ENCODE data around the gene CD34.

Gene CD34

DNA sequence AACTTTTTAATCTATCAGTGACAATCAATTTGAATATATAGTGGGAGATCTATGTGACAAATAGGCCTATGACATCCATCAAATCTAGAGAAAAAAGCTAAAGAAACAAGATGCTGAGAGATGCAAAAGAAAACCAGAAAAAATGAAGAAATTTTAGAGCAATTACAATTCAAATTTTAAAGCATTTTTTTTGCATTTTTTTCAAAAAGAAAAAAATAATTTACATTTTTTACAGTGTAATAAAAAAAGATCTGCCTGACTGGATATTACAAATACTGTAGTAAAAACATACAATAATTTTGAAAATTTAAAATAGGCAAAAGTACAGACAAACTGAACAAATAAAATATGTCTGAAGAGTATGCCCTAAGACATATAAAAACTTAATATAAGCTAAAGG, 14.4 kb downstream of the CD34 start:
- no peaks in the 10 kb centered on the region for H4K20me1 ChIP-seq (ENCODE audit: insufficient read depth, low read length)
- no peak overlapping the region for H3K9ac ChIP-seq (ENCODE audit: low read length)
- H3K4me3 ChIP-seq (ENCODE audit: low read depth, low read length, poor library complexity, severe bottlenecking): no peak overlapping the region
- H3F3A ChIP-seq (ENCODE audit: insufficient read depth, low read length): no peaks in the 10 kb centered on the region
- no peaks in the 10 kb centered on the region for H3K36me3 ChIP-seq (ENCODE audit: insufficient read depth, low read length)
- H3K27me3 ChIP-seq (ENCODE audit: insufficient read depth, low read length): 0 out of 2 replicates have a peak, but pooled peaks cover 4% of the 10 kb centered on the region
- H3K27ac ChIP-seq (ENCODE audit: low read depth, low read length, poor library complexity, severe bottlenecking): no peak overlapping the region
- H3K9me3 ChIP-seq (ENCODE audit: low read length): no peaks in the 10 kb centered on the region
- no peak overlapping the region for H3K4me2 ChIP-seq (ENCODE audit: low read length)
- no peaks in the 10 kb centered on the region for H3K9me2 ChIP-seq (ENCODE audit: low read depth, low read length)
- H3K4me1 ChIP-seq (ENCODE audit: insufficient read depth, low read length, severe bottlenecking): no peaks in the 10 kb centered on the region
- TF ChIP-seq, protein P1, sequence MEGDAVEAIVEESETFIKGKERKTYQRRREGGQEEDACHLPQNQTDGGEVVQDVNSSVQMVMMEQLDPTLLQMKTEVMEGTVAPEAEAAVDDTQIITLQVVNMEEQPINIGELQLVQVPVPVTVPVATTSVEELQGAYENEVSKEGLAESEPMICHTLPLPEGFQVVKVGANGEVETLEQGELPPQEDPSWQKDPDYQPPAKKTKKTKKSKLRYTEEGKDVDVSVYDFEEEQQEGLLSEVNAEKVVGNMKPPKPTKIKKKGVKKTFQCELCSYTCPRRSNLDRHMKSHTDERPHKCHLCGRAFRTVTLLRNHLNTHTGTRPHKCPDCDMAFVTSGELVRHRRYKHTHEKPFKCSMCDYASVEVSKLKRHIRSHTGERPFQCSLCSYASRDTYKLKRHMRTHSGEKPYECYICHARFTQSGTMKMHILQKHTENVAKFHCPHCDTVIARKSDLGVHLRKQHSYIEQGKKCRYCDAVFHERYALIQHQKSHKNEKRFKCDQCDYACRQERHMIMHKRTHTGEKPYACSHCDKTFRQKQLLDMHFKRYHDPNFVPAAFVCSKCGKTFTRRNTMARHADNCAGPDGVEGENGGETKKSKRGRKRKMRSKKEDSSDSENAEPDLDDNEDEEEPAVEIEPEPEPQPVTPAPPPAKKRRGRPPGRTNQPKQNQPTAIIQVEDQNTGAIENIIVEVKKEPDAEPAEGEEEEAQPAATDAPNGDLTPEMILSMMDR (IDR thresholded peaks at IDR 0.05; ENCODE audit: low read length): no peak
- TF ChIP-seq EZH2 (IDR thresholded peaks at IDR 0.05; ENCODE audit: borderline replicate concordance, low read length): no peak
- 0 out of 2 replicates have a peak overlapping the region, but pooled peaks have one; percentile 44 for H2AFZ ChIP-seq (ENCODE audit: low read length)
- H3K79me2 ChIP-seq (ENCODE audit: insufficient read depth, low read length): no peaks in the 10 kb centered on the region

DNA sequence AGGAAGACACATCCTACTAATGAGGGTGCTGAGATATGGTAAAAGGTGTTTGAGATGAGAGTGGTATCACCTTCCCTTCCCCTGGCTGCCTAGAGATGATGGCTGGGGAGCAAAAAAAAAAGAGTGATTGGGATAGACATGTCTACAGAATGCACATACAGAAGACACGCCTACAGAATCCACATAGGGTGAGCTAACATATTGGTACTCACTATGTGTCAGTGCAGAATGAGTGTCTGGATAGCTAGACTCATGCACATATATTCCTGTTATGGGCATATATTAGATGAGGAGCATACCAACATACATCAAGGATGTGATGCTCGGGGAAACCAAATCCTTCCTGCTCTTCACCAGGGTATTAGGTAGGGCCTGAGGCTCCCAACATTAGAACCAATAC, 16.2 kb downstream of the CD34 start:
- TF ChIP-seq EZH2 (IDR thresholded peaks at IDR 0.05; ENCODE audit: borderline replicate concordance, low read length): no peak
- TF ChIP-seq, protein P1 (IDR thresholded peaks at IDR 0.05; ENCODE audit: low read length): no peak
- Histone ChIP-seq H2AFZ (ENCODE audit: low read length) (no peak overlapping the region), H4K20me1 (ENCODE audit: insufficient read depth, low read length) (no peaks in the 10 kb centered on the region), H3K9me3 (ENCODE audit: low read length) (no peaks in the 10 kb centered on the region), H3K4me2 (ENCODE audit: low read length) (no peak overlapping the region), H3K27ac (ENCODE audit: low read depth, low read length, poor library complexity, severe bottlenecking) (no peak overlapping the region), H3K36me3 (ENCODE audit: insufficient read depth, low read length) (no peaks in the 10 kb centered on the region), H3K9me2 (ENCODE audit: low read depth, low read length) (no peaks in the 10 kb centered on the region), H3K27me3 (ENCODE audit: insufficient read depth, low read length) (0 out of 2 replicates have a peak, but pooled peaks cover 8% of the 10 kb centered on the region), H3K9ac (ENCODE audit: low read length) (no peak overlapping the region), H3F3A (ENCODE audit: insufficient read depth, low read length) (no peaks in the 10 kb centered on the region), H3K4me3 (ENCODE audit: low read depth, low read length, poor library complexity, severe bottlenecking) (no peak overlapping the region), H3K79me2 (ENCODE audit: insufficient read depth, low read length) (no peaks in the 10 kb centered on the region), H3K4me1 (ENCODE audit: insufficient read depth, low read length, severe bottlenecking) (no peaks in the 10 kb centered on the region)

DNA sequence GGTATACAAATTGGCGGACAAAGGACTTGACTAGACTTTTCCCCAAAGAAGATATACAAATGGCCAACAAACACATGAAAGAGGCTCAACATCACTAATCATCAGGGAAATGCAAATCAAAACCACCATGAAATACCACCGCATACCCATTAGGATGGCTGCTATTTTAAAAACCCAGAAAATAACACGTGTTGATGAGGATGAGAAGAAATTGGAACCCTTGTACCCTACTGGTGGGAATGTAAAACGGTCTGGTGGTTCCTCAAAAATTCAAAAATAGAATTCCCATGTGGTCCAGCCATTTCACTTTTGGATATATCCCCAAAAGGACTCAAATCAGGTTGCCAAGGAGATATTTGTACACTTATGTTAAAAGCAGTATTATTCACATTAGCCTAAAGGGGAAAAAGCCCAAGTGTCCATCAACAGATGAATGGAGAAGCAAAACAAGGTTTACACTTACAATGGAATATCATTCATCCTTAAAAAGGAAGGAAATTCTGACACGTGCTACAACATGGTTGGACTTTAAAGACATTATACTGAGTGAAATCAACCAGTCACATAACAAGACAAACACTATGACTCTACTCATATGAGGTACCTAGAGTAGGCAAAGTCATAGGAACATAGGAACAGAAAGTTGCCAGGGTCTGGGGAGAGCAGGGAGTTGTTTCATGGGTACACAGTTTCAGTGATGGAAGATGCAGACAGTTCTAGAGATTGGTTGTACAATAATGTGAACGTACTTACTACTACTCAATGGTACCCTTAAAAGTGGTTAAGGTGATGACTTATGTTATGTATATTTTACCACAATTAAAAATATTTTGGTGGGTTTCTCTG, 17.0 kb downstream of the CD34 start:
- no peak overlapping the region for H3K27ac ChIP-seq (ENCODE audit: low read depth, low read length, poor library complexity, severe bottlenecking)
- H3K4me2 ChIP-seq (ENCODE audit: low read length): no peak overlapping the region
- no peak overlapping the region for H3K4me3 ChIP-seq (ENCODE audit: low read depth, low read length, poor library complexity, severe bottlenecking)
- no peak overlapping the region for H2AFZ ChIP-seq (ENCODE audit: low read length)
- no peaks in the 10 kb centered on the region for H3K79me2 ChIP-seq (ENCODE audit: insufficient read depth, low read length)
- no peaks in the 10 kb centered on the region for H3K9me3 ChIP-seq (ENCODE audit: low read length)
- no peak overlapping the region for H3K9ac ChIP-seq (ENCODE audit: low read length)
- H4K20me1 ChIP-seq (ENCODE audit: insufficient read depth, low read length): no peaks in the 10 kb centered on the region
- no peaks in the 10 kb centered on the region for H3K4me1 ChIP-seq (ENCODE audit: insufficient read depth, low read length, severe bottlenecking)
- H3K27me3 ChIP-seq (ENCODE audit: insufficient read depth, low read length): 0 out of 2 replicates have a peak, but pooled peaks cover 8% of the 10 kb centered on the region
- no peak for TF ChIP-seq EZH2 (IDR thresholded peaks at IDR 0.05; ENCODE audit: borderline replicate concordance, low read length)
- TF ChIP-seq, protein P1 (IDR thresholded peaks at IDR 0.05; ENCODE audit: low read length): no peak
- H3F3A ChIP-seq (ENCODE audit: insufficient read depth, low read length): no peaks in the 10 kb centered on the region
- no peaks in the 10 kb centered on the region for H3K36me3 ChIP-seq (ENCODE audit: insufficient read depth, low read length)
- no peaks in the 10 kb centered on the region for H3K9me2 ChIP-seq (ENCODE audit: low read depth, low read length)
